ENCODE results near the gene UBFD1.

UBFD1 gene

GRCh38 chr16:23527961-23528643, 29.4 kb upstream of the UBFD1 start:
- H3K79me2 ChIP-seq (ENCODE audit: low read length): no peaks in the 10 kb centered on the region
- no peak overlapping the region for H3K4me3 ChIP-seq (ENCODE audit: low read length)
- peaks cover 42% of the 10 kb centered on the region for H3K36me3 ChIP-seq (replicated peaks; ENCODE audit: low read depth, low read length)
- H3K9me3 ChIP-seq (ENCODE audit: insufficient read depth, low read length): no peaks in the 10 kb centered on the region
- no peak overlapping the region for H3K9ac ChIP-seq (ENCODE audit: low read length)
- H2AFZ ChIP-seq (ENCODE audit: low read depth, low read length): no peak overlapping the region
- H3K27me3 ChIP-seq (ENCODE audit: low read depth, low read length): no peaks in the 10 kb centered on the region
- H3K27ac ChIP-seq (ENCODE audit: low read length): no peak overlapping the region
- no peaks in the 10 kb centered on the region for H4K20me1 ChIP-seq (ENCODE audit: insufficient read depth, low read length)
- H3K4me2 ChIP-seq (ENCODE audit: low read length): no peak overlapping the region
- no peaks in the 10 kb centered on the region for H3K4me1 ChIP-seq (ENCODE audit: low read length)
- TF ChIP-seq CTCF (IDR thresholded peaks at IDR 0.05; ENCODE audit: low read depth, low read length): no peak
- TF ChIP-seq EZH2phosphoT487 (IDR thresholded peaks at IDR 0.05; ENCODE audit: low read depth): no peak

- Histone ChIP-seq H3K36me3 (replicated peaks; ENCODE audit: low read depth, low read length) (peaks cover 36% of the 10 kb centered on the region), H3K9ac (ENCODE audit: low read length) (no peak overlapping the region), H4K20me1 (ENCODE audit: insufficient read depth, low read length) (no peaks in the 10 kb centered on the region), H3K27me3 (ENCODE audit: low read depth, low read length) (no peaks in the 10 kb centered on the region), H3K4me2 (ENCODE audit: low read length) (no peak overlapping the region), H3K4me3 (ENCODE audit: low read length) (no peak overlapping the region), H3K79me2 (ENCODE audit: low read length) (no peaks in the 10 kb centered on the region), H3K4me1 (ENCODE audit: low read length) (no peaks in the 10 kb centered on the region), H2AFZ (ENCODE audit: low read depth, low read length) (no peak overlapping the region), H3K9me3 (ENCODE audit: insufficient read depth, low read length) (no peaks in the 10 kb centered on the region), H3K27ac (ENCODE audit: low read length) (no peak overlapping the region)
- TF ChIP-seq EZH2phosphoT487 (IDR thresholded peaks at IDR 0.05; ENCODE audit: low read depth) (no peak), CTCF (IDR thresholded peaks at IDR 0.05; ENCODE audit: low read depth, low read length) (no peak)
Observed at GRCh38 chr16:23528644-23529310, 28.8 kb upstream of the UBFD1 start.

- Histone ChIP-seq H3K9me3 (ENCODE audit: insufficient read depth, low read length) (no peaks in the 10 kb centered on the region), H3K79me2 (ENCODE audit: low read length) (no peaks in the 10 kb centered on the region), H4K20me1 (ENCODE audit: insufficient read depth, low read length) (no peaks in the 10 kb centered on the region), H3K36me3 (replicated peaks; ENCODE audit: low read depth, low read length) (peaks cover 40% of the 10 kb centered on the region), H3K27me3 (ENCODE audit: low read depth, low read length) (no peaks in the 10 kb centered on the region), H2AFZ (ENCODE audit: low read depth, low read length) (no peak overlapping the region), H3K4me2 (ENCODE audit: low read length) (no peak overlapping the region), H3K4me3 (ENCODE audit: low read length) (no peak overlapping the region), H3K27ac (ENCODE audit: low read length) (no peak overlapping the region), H3K4me1 (ENCODE audit: low read length) (no peaks in the 10 kb centered on the region), H3K9ac (ENCODE audit: low read length) (no peak overlapping the region)
- TF ChIP-seq CTCF (IDR thresholded peaks at IDR 0.05; ENCODE audit: low read depth, low read length) (no peak), EZH2phosphoT487 (IDR thresholded peaks at IDR 0.05; ENCODE audit: low read depth) (no peak)
Observed at GRCh38 chr16:23530062-23530461, 27.5 kb upstream of the UBFD1 start.

- peaks cover 43% of the 10 kb centered on the region for H3K36me3 ChIP-seq (replicated peaks; ENCODE audit: low read depth, low read length)
- H2AFZ ChIP-seq (ENCODE audit: low read depth, low read length): no peak overlapping the region
- TF ChIP-seq EZH2phosphoT487 (IDR thresholded peaks at IDR 0.05; ENCODE audit: low read depth) (no peak), CTCF (IDR thresholded peaks at IDR 0.05; ENCODE audit: low read depth, low read length) (no peak)
Observed at GRCh38 chr16:23532448-23532847, 25.1 kb upstream of the UBFD1 start.

More at GRCh38 chr16:23532448-23532847, 25.1 kb upstream of the UBFD1 start:
- Histone ChIP-seq H4K20me1 (ENCODE audit: insufficient read depth, low read length) (no peaks in the 10 kb centered on the region), H3K79me2 (ENCODE audit: low read length) (no peaks in the 10 kb centered on the region), H3K9me3 (ENCODE audit: insufficient read depth, low read length) (no peaks in the 10 kb centered on the region), H3K9ac (ENCODE audit: low read length) (no peak overlapping the region), H3K27me3 (ENCODE audit: low read depth, low read length) (no peaks in the 10 kb centered on the region), H3K27ac (ENCODE audit: low read length) (no peak overlapping the region), H3K4me1 (ENCODE audit: low read length) (no peaks in the 10 kb centered on the region), H3K4me2 (ENCODE audit: low read length) (no peak overlapping the region), H3K4me3 (ENCODE audit: low read length) (no peak overlapping the region)

Measured in OCI-LY3 (cell line).